K562 treated with DMSO at 1 percent for 48 hours (cell line): ENCODE data around the gene CTLA4. TPM values are rescaled to one million over a fixed set of nuclear protein-coding genes. Genes with fewer than 3 reads are reported as not detected.

Experiments used
- total RNA-seq: library from RNA; unstranded; fragments of 300-600 nt; gene quantifications from 2 replicates; pipeline ENCODE4 v1.2.3, GENCODE V29; 2022; ENCODE audit warnings: low replicate concordance; ENCODE audit errors: extremely low read depth

The CTLA4 gene
- total RNA-seq = not detected in 2 replicates

DNA sequence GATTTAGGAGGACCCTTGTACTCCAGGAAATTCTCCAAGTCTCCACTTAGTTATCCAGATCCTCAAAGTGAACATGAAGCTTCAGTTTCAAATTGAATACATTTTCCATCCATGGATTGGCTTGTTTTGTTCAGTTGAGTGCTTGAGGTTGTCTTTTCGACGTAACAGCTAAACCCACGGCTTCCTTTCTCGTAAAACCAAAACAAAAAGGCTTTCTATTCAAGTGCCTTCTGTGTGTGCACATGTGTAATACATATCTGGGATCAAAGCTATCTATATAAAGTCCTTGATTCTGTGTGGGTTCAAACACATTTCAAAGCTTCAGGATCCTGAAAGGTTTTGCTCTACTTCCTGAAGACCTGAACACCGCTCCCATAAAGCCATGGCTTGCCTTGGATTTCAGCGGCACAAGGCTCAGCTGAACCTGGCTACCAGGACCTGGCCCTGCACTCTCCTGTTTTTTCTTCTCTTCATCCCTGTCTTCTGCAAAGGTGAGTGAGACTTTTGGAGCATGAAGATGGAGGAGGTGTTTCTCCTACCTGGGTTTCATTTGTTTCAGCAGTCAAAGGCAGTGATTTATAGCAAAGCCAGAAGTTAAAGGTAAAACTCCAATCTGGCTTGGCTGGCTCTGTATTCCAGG, at the start of gene CTLA4:
Gene CTLA4, plus strand, starts transcription at position 211 of the 640 bp plus-strand sequence. Its CDS starts 172 bp downstream, at position 383.

Other genes with a start within 250 kb of the CTLA4 start
- gene CD28, start 161.1 kb upstream of the CTLA4 start, total RNA-seq = not detected in 2 replicates
- not detected in 2 replicates for gene ICOS, start 69.0 kb downstream of the CTLA4 start, total RNA-seq